ENCODE data around the gene TAS2R13.

TAS2R13 gene

GRCh38 chr12:10909462-10909861 lies at the start of gene TAS2R13:
Gene TAS2R13, minus strand, starts transcription at chr12:10909562. Its CDS starts 264 bp downstream, at chr12:10909298.
- DNase-seq (ENCODE audit: low read depth), result no peak

GRCh38 chr12:10957741-10958140 lies 48.4 kb upstream of the TAS2R13 start:
- no peak for DNase-seq (ENCODE audit: low read depth)

GRCh38 chr12:10956085-10956484 lies 46.7 kb upstream of the TAS2R13 start:
- DNase-seq (ENCODE audit: low read depth), result no peak

- no peak for DNase-seq (ENCODE audit: low read depth)
These were observed 43.3 kb upstream of the TAS2R13 start for GRCh38 chr12:10952645-10953044.

- no peak for DNase-seq (ENCODE audit: low read depth)
These were observed 33.8 kb upstream of the TAS2R13 start for GRCh38 chr12:10943167-10943566.

GRCh38 chr12:10941916-10942607 lies 32.7 kb upstream of the TAS2R13 start:
- DNase-seq (ENCODE audit: low read depth), result no peak

- no peak for DNase-seq (ENCODE audit: low read depth)
These were observed 32.0 kb upstream of the TAS2R13 start for GRCh38 chr12:10941369-10941768.

GRCh38 chr12:10940389-10940788 lies 31.0 kb upstream of the TAS2R13 start:
- no peak for DNase-seq (ENCODE audit: low read depth)

- DNase-seq (ENCODE audit: low read depth), result no peak
These were observed 29.8 kb upstream of the TAS2R13 start, which contains the start of gene TAS2R14 for GRCh38 chr12:10939163-10939562. Gene TAS2R14, minus strand, starts transcription at chr12:10939263. Its CDS starts 56 bp downstream, at chr12:10939207.

- DNase-seq (ENCODE audit: low read depth), result no peak
These were observed 27.1 kb upstream of the TAS2R13 start for GRCh38 chr12:10936506-10936905.

- no peak for DNase-seq (ENCODE audit: low read depth)
These were observed 19.5 kb upstream of the TAS2R13 start, which contains the start of gene PRH2 for GRCh38 chr12:10928746-10929286. Gene PRH2, plus strand, starts transcription at chr12:10929236. Its CDS starts 38 bp downstream, at chr12:10929274.

- DNase-seq (ENCODE audit: low read depth), result no peak
These were observed 16.9 kb upstream of the TAS2R13 start for GRCh38 chr12:10926269-10926668.

GRCh38 chr12:10919809-10920208 lies 10.4 kb upstream of the TAS2R13 start:
- no peak for DNase-seq (ENCODE audit: low read depth)

GRCh38 chr12:10910380-10910779 lies 1.0 kb upstream of the TAS2R13 start:
- no peak for DNase-seq (ENCODE audit: low read depth)

- DNase-seq (ENCODE audit: low read depth), result no peak
These were observed 4.7 kb downstream of the TAS2R13 start for GRCh38 chr12:10904686-10905085.

GRCh38 chr12:10901427-10901826 lies 7.9 kb downstream of the TAS2R13 start:
- no peak for DNase-seq (ENCODE audit: low read depth)

- DNase-seq (ENCODE audit: low read depth), result no peak
These were observed 8.4 kb downstream of the TAS2R13 start for GRCh38 chr12:10900972-10901371.

GRCh38 chr12:10900530-10900929 lies 8.8 kb downstream of the TAS2R13 start:
- DNase-seq (ENCODE audit: low read depth), result no peak

GRCh38 chr12:10896854-10897253 lies 12.5 kb downstream of the TAS2R13 start:
- DNase-seq (ENCODE audit: low read depth), result no peak

GRCh38 chr12:10891937-10892336 lies 17.4 kb downstream of the TAS2R13 start:
- DNase-seq (ENCODE audit: low read depth), result no peak

- no peak for DNase-seq (ENCODE audit: low read depth)
These were observed 20.1 kb downstream of the TAS2R13 start for GRCh38 chr12:10889226-10889625.

- DNase-seq (ENCODE audit: low read depth), result no peak
These were observed 25.2 kb downstream of the TAS2R13 start, which contains the start of gene PRH1 for GRCh38 chr12:10884086-10884725. Gene PRH1, minus strand, starts transcription at chr12:10884255. Its CDS starts 38 bp downstream, at chr12:10884217.

GRCh38 chr12:10873378-10873777 lies 36.0 kb downstream of the TAS2R13 start:
- no peak for DNase-seq (ENCODE audit: low read depth)
